Inflammatory macrophage treated with lipopolysaccharide for 4 hours (primary cell): Measurements from ENCODE around the gene PDLIM4.

ENCODE experiments used
- DNase-seq: peaks from one replicate; pipeline ENCODE4 v3.0.0-alpha.2; 2020

The PDLIM4 gene

GRCh38 chr5:132268769-132269551 is 11.5 kb downstream of the PDLIM4 start:
- DNase-seq, result no peak

- no peak for DNase-seq
Measured at GRCh38 chr5:132269635-132270334, 12.3 kb downstream of the PDLIM4 start.

- no peak for DNase-seq
Measured at GRCh38 chr5:132270335-132270665, 12.8 kb downstream of the PDLIM4 start.

GRCh38 chr5:132270706-132271105 is 13.2 kb downstream of the PDLIM4 start:
- no peak for DNase-seq

- no peak for DNase-seq
Measured at GRCh38 chr5:132271251-132272246, 14.1 kb downstream of the PDLIM4 start.

GRCh38 chr5:132272311-132273210 is 15.1 kb downstream of the PDLIM4 start:
- peak; percentile 57 for DNase-seq

GRCh38 chr5:132273631-132274030 is 16.1 kb downstream of the PDLIM4 start:
- DNase-seq, result no peak

- no peak for DNase-seq
Measured at GRCh38 chr5:132274050-132274792, 16.7 kb downstream of the PDLIM4 start.

GRCh38 chr5:132275367-132276220 is 18.1 kb downstream of the PDLIM4 start:
- DNase-seq, result no peak

GRCh38 chr5:132277256-132277655 is 19.8 kb downstream of the PDLIM4 start:
- DNase-seq, result no peak

- no peak for DNase-seq
Measured at GRCh38 chr5:132277971-132278853, 20.7 kb downstream of the PDLIM4 start.

GRCh38 chr5:132279801-132280200 is 22.3 kb downstream of the PDLIM4 start:
- DNase-seq, result no peak

- no peak for DNase-seq
Measured at GRCh38 chr5:132280371-132281240, 23.1 kb downstream of the PDLIM4 start.

- DNase-seq, result no peak
Measured at GRCh38 chr5:132281856-132282614, 24.5 kb downstream of the PDLIM4 start.

- peak; percentile 15 for DNase-seq
Measured at GRCh38 chr5:132283423-132284043, 26.0 kb downstream of the PDLIM4 start.

GRCh38 chr5:132289097-132289496 is 31.6 kb downstream of the PDLIM4 start:
- DNase-seq, result no peak

- DNase-seq, result no peak
Measured at GRCh38 chr5:132291026-132291425, 33.5 kb downstream of the PDLIM4 start.
